ENCODE measurements around the gene DEDD2.

Gene DEDD2

DNA sequence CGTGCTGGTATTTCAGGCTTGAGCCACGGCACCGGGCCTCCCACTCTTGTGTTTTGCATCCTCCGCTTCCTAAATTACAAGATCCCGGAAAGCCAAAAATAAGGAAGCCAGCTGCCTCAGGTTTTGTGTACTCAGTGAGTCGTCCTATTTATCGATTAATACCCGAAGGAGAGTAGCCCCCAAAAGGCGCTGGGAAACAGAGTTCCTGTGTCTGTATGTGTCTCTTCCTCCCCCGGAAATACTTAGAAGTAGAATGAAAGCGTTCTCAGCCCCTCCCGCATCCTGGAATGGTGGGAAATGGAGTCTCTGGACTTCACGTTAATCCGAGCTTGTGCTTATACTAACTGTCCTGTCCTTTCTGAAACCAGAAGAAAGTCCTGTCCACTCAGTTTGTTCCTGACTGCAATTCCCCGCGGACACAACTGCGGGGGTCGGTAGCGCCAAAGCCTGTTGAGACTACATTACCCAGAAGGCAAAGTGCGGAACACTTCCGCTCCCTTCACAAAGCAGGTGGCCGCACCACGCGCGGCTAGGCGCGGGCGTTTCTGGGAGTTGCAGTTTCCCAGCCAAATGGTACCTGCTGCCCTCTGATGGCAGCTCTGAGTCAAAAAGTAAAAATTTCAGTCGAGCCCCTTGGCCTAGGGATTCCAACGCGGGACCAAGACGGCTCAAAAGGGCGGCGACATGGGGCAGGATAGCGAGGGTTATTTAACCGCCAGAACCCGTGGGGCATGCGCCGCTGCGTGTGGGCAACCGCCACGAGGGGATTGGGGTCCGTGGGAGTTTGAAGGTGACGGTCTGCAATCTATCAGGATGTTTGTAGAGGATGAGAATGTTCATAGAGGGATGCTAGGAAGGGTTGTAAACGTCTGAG is 27.1 kb upstream of the DEDD2 start:
- H3K4me3 ChIP-seq (ENCODE audit: low read depth, low read length): peak overlapping the region; percentile 83
- TF ChIP-seq, protein P1, sequence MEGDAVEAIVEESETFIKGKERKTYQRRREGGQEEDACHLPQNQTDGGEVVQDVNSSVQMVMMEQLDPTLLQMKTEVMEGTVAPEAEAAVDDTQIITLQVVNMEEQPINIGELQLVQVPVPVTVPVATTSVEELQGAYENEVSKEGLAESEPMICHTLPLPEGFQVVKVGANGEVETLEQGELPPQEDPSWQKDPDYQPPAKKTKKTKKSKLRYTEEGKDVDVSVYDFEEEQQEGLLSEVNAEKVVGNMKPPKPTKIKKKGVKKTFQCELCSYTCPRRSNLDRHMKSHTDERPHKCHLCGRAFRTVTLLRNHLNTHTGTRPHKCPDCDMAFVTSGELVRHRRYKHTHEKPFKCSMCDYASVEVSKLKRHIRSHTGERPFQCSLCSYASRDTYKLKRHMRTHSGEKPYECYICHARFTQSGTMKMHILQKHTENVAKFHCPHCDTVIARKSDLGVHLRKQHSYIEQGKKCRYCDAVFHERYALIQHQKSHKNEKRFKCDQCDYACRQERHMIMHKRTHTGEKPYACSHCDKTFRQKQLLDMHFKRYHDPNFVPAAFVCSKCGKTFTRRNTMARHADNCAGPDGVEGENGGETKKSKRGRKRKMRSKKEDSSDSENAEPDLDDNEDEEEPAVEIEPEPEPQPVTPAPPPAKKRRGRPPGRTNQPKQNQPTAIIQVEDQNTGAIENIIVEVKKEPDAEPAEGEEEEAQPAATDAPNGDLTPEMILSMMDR (IDR thresholded peaks at IDR 0.05; ENCODE audit: low read depth, low read length, missing control alignments): peak; percentile 82
- peak overlapping the region; percentile 60 for H3K27ac ChIP-seq
- in situ Hi-C loops (cut with HindIII; ENCODE audit: low pct_ligation_motif_present, low sequenced_read_pairs): no loop called here
- peaks cover 17% of the 10 kb centered on the region for H3K36me3 ChIP-seq (replicated peaks)
- DNase-seq: peak; percentile 92
- H3K27me3 ChIP-seq (replicated peaks): no peaks in the 10 kb centered on the region

- H3K4me3 ChIP-seq (ENCODE audit: low read depth, low read length): peak within 1 kb of the TSS; percentile 83
- H3K36me3 ChIP-seq (replicated peaks): peaks cover 6% of the 10 kb centered on the region
Observed at GRCh38 chr19:42242512-42243409, 25.3 kb upstream of the DEDD2 start, which contains the start of gene GSK3A. TSS of gene GSK3A (minus strand) at chr19:42242602. CDS start at chr19:42242465, 137 bp downstream.

DNA sequence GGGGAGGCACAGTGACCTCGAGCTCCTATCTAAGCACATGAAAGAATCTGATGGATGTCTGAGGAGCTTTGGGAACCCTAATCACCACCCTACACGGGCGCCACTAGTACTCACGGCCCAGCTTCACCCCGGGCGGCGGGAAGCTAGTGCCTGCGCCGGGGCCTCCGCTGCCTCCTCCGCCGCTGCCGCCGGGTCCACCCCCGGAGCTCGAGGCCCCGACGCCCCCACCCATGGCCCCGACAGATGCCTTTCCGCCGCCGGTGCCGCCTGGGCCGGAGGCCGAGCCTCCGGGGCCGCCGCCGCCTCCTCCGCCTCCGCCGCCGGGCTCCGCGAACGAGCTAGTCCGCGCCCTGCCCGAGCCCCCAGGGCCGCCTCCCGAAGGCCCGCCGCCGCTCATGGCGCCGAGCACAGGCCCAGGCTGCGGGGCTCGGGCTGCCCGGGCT is 24.6 kb upstream of the DEDD2 start:
- no peak for DNase-seq

More at GRCh38 chr19:42242512-42243409, 25.3 kb upstream of the DEDD2 start, which contains the start of gene GSK3A:
- peak; percentile 99 for DNase-seq
- in situ Hi-C loops (cut with HindIII; ENCODE audit: low pct_ligation_motif_present, low sequenced_read_pairs): no loop called here
- no peaks in the 10 kb centered on the region for H3K27me3 ChIP-seq (replicated peaks)
- H3K27ac ChIP-seq: peak within 1 kb of the TSS; percentile 60
- TF ChIP-seq, protein P1 (IDR thresholded peaks at IDR 0.05; ENCODE audit: low read depth, low read length, missing control alignments): no peak

DNA sequence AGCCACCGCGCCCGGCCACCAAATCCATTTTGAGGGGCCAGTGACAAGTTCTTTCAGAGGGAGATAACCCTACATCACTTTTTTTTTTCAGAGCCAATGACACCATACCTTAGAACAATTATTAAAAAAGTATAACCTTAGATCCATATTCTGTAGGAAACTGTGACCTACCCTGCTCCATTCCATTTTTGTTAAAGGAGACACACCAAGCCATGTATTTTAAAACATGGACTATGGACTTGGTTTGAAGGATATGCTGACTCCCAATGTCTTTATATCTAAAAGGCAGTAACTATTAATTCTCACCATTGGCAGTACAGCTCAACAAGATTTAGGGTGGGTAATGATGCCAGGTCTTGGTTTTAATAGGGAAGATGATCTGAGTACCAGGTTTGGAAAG is 23.8 kb upstream of the DEDD2 start:
- H3K36me3 ChIP-seq (replicated peaks): peaks cover 15% of the 10 kb centered on the region
- in situ Hi-C loops (cut with HindIII; ENCODE audit: low pct_ligation_motif_present, low sequenced_read_pairs): no loop called here
- H3K27me3 ChIP-seq (replicated peaks): no peaks in the 10 kb centered on the region
- TF ChIP-seq, protein P1 (IDR thresholded peaks at IDR 0.05; ENCODE audit: low read depth, low read length, missing control alignments): no peak
- H3K4me3 ChIP-seq (ENCODE audit: low read depth, low read length): peak overlapping the region; percentile 83
- DNase-seq: no peak
- H3K27ac ChIP-seq: no peak overlapping the region

More for the DNA sequence above, 24.6 kb upstream of the DEDD2 start:
- H3K4me3 ChIP-seq (ENCODE audit: low read depth, low read length): peak overlapping the region; percentile 83
- H3K27ac ChIP-seq: peak overlapping the region; percentile 32
- H3K36me3 ChIP-seq (replicated peaks): peaks cover 9% of the 10 kb centered on the region
- in situ Hi-C loops (cut with HindIII; ENCODE audit: low pct_ligation_motif_present, low sequenced_read_pairs): no loop called here
- TF ChIP-seq, protein P1 (IDR thresholded peaks at IDR 0.05; ENCODE audit: low read depth, low read length, missing control alignments): no peak
- no peaks in the 10 kb centered on the region for H3K27me3 ChIP-seq (replicated peaks)

DNA sequence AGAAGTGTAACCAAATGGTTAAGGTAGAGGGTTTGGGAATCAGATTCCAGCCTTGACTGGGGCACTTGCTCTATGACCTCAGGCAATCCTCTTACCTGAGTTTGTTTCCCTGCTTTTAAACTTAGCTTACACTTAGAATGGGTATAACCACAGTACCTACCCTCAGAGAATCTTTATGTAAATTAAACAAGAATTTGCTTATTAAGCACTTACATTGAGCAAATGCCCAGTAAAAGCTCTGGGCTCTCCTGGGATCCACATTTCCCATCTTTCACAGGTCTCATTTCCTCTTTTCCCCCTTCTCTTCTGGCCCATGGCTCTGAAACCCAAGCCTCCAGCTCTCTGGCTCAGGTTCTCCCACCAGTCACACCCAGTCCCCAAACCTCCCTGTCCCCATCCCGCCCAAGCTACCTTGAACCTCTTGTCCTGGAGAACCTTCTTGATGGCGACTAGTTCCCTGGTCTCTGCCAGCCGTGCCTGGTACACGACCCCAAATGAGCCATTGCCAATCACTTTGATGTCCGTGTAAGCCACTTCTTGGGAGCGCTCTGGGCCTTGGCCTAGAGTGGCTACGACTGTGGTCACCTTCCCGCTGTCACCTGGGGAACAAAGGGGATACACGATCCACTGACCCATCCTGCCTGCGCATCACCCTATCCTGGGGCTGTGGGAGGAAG is 22.2 kb upstream of the DEDD2 start:
- in situ Hi-C loops (cut with HindIII; ENCODE audit: low pct_ligation_motif_present, low sequenced_read_pairs): no loop called here

More for the DNA sequence above, 22.2 kb upstream of the DEDD2 start:
- peaks cover 30% of the 10 kb centered on the region for H3K36me3 ChIP-seq (replicated peaks)
- H3K4me3 ChIP-seq (ENCODE audit: low read depth, low read length): no peak overlapping the region
- TF ChIP-seq, protein P1 (IDR thresholded peaks at IDR 0.05; ENCODE audit: low read depth, low read length, missing control alignments): no peak
- no peaks in the 10 kb centered on the region for H3K27me3 ChIP-seq (replicated peaks)
- no peak for DNase-seq
- H3K27ac ChIP-seq: no peak overlapping the region
